ENCODE data around the gene MRPL2.

The MRPL2 gene

GRCh38 chr6:43035495-43036194, 23.6 kb downstream of the MRPL2 start:
- TF ChIP-seq ZFX (IDR thresholded peaks at IDR 0.05) = no peak
- TF ChIP-seq, protein P1, sequence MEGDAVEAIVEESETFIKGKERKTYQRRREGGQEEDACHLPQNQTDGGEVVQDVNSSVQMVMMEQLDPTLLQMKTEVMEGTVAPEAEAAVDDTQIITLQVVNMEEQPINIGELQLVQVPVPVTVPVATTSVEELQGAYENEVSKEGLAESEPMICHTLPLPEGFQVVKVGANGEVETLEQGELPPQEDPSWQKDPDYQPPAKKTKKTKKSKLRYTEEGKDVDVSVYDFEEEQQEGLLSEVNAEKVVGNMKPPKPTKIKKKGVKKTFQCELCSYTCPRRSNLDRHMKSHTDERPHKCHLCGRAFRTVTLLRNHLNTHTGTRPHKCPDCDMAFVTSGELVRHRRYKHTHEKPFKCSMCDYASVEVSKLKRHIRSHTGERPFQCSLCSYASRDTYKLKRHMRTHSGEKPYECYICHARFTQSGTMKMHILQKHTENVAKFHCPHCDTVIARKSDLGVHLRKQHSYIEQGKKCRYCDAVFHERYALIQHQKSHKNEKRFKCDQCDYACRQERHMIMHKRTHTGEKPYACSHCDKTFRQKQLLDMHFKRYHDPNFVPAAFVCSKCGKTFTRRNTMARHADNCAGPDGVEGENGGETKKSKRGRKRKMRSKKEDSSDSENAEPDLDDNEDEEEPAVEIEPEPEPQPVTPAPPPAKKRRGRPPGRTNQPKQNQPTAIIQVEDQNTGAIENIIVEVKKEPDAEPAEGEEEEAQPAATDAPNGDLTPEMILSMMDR (conservative IDR thresholded peaks at IDR 0.05) = no peak
- H3K27ac ChIP-seq = no peak overlapping the region

GRCh38 chr6:43034190-43034525, 25.1 kb downstream of the MRPL2 start:
- no peak for TF ChIP-seq ZFX (IDR thresholded peaks at IDR 0.05)
- TF ChIP-seq, protein P1 (conservative IDR thresholded peaks at IDR 0.05) = no peak
- no peak overlapping the region for H3K27ac ChIP-seq

DNA sequence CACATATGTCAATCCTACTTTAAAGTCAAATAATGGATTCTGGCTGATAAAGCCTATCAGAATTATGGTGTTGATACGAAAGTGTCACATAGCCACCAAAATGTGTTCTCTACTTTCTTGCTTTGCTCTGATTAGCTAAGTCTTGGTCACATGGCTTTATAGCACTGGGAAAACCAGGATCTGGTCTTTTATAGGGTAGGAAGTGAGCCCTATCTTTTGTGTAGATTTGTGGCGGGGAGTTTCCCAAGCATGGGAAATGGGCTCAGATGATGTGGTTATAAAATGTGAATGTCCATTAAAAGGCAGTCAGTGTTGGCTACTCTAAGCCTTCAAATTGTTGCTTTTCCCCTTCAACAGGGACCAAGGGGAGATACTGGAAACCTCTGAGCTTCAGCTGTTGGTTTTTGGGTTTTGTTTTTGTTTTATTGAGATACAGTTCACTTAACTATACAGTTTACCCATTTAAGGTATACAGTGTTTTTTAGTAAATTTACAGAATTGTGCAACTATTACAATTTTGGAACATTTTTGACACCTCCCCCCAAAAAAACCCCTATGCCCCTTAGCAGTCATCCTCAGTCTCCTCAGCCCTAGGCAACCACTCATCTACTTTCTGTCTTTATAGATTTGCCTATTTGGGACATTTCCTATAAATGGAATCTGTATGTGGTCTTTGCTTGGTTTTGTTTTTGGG, 25.6 kb downstream of the MRPL2 start:
- no peak overlapping the region for H3K27ac ChIP-seq
- TF ChIP-seq ZFX (IDR thresholded peaks at IDR 0.05) = no peak
- TF ChIP-seq, protein P1 (conservative IDR thresholded peaks at IDR 0.05) = no peak

- H3K27ac ChIP-seq = no peak overlapping the region
- TF ChIP-seq, protein P1 (conservative IDR thresholded peaks at IDR 0.05) = no peak
- no peak for TF ChIP-seq ZFX (IDR thresholded peaks at IDR 0.05)
Measured at GRCh38 chr6:43032326-43032725, 26.9 kb downstream of the MRPL2 start.

GRCh38 chr6:43029120-43029519, 30.1 kb downstream of the MRPL2 start:
- no peak overlapping the region for H3K27ac ChIP-seq
- TF ChIP-seq, protein P1 (conservative IDR thresholded peaks at IDR 0.05) = no peak
- TF ChIP-seq ZFX (IDR thresholded peaks at IDR 0.05) = no peak

DNA sequence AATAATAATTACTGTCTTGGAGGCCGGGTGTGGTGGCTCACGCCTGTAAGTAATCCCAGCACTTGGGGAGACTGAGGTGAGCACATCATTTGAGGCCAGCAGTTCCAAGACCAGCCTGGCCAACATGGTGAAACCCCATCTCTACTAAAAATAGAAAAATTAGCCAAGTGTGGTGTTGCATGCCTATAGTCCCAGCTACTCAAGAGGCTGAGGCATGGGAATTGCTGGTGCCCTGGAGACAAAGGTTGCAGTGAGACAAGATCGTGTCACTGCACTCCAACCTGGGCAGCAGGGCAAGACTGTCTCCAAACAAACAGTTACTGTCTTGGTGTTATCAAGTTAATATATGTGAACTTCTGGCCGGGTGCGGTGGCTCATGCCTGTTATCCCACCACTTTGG, 32.9 kb downstream of the MRPL2 start:
- H3K27ac ChIP-seq = no peak overlapping the region
- no peak for TF ChIP-seq ZFX (IDR thresholded peaks at IDR 0.05)
- TF ChIP-seq, protein P1 (conservative IDR thresholded peaks at IDR 0.05) = no peak

GRCh38 chr6:43024436-43024835, 34.8 kb downstream of the MRPL2 start:
- no peak for TF ChIP-seq ZFX (IDR thresholded peaks at IDR 0.05)
- H3K27ac ChIP-seq = no peak overlapping the region
